Activated CD8-positive, alpha-beta T cell treated with anti-CD3 and anti-CD28 coated beads for 36 hours (primary cell): Measurements from ENCODE around the gene CDC73. TPM values are rescaled to one million over a fixed set of nuclear protein-coding genes. Genes with fewer than 3 reads are reported as not detected.
"Not testable (repeated sequence)": the region's sequence is repeated elsewhere in the genome, so short reads cannot be mapped to it uniquely, and the experiment has no call there.

ENCODE experiments used
- ATAC-seq: fragments of 200-7000 bp; cut with Tn5 transposase; one replicate; pipeline ENCODE4 v1.10.0; 2021; ENCODE audit warnings: mild to moderate bottlenecking, moderate library complexity
- CTCF ChIA-PET: fragments of 350-600 bp; sonication (Branson Sonifier 250); formaldehyde crosslinking; loops from one replicate; lab custom pipeline; 2021; ENCODE audit warnings: antibody characterized with exemption; lab: Charles Lee
- POLR2A ChIA-PET: fragments of 350-600 bp; sonication (Branson Sonifier 250); formaldehyde crosslinking; loops from one replicate; lab custom pipeline; 2021; ENCODE audit warnings: antibody characterized with exemption; lab: Charles Lee
- DNase-seq: peaks from one replicate; pipeline ENCODE4 v3.0.0-alpha.2; 2020
- H3K27ac Mint-ChIP-seq: one replicate; pipeline ENCODE4 v1.8.0; 2021; ENCODE audit warnings: mild to moderate bottlenecking, mixed read lengths
- H3K27me3 Mint-ChIP-seq: one replicate; pipeline ENCODE4 v1.8.0; 2021; ENCODE audit warnings: mixed read lengths
- H3K36me3 Mint-ChIP-seq: one replicate; pipeline ENCODE4 v1.8.0; 2021; ENCODE audit warnings: low read depth, mixed read lengths
- H3K4me1 Mint-ChIP-seq: one replicate; pipeline ENCODE4 v1.8.0; 2021; ENCODE audit warnings: low read depth, mixed read lengths
- H3K4me3 Mint-ChIP-seq: one replicate; pipeline ENCODE4 v1.8.0; 2021; ENCODE audit warnings: mild to moderate bottlenecking, moderate library complexity, mixed read lengths
- H3K9me3 Mint-ChIP-seq: one replicate; pipeline ENCODE4 v1.8.0; 2021; ENCODE audit warnings: mixed read lengths
- intact Hi-C: fragments of 100-400 bp; cut with micrococcal nuclease; formaldehyde crosslinking; loops from one replicate; pipeline ENCODE4 v1.10.0; 2022
- total RNA-seq, 2 experiments: library from RNA; stranded (reverse); gene quantifications; one replicate each; pipeline ENCODE4 v1.2.3, GENCODE V29; 2021
- TF ChIP-seq, protein P1 (sequence below): fragments of 200-600 bp; IDR thresholded peaks from one replicate; pipeline ENCODE4 v1.8.0; 2022; ENCODE audit warnings: antibody characterized with exemption, mild to moderate bottlenecking

The CDC73 gene
- total RNA-seq, 2 experiments from 2014 or later = 45.1 to 50.2 TPM

DNA sequence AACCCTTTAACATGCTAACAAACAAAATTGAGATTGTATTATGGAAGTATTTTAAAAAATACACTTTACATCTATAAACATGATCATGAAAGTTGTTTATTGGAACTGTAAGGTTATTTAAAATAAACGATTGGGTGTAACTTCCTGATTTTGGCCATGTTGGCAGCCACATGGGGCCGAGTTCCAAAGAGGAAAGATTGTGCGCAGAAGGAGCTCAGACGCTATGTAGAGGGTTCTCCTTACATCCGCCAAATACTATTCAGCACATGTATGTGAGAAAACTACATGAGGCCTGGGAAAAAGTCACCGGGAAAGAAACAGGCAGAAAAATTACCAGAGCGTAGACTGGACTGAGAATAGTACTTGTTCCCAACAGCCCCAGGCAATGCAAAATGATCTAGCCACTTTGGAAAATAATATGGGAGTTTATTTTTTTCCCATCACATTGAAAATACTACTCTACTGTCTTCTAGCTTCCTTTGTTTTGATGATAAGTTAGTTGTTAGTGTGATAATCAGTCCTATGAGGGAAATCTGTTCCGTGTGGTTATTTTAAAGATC, 100.3 kb downstream of the CDC73 start:
- no peaks in the 10 kb centered on the region for H3K27me3 Mint-ChIP-seq
- TF ChIP-seq, protein P1, sequence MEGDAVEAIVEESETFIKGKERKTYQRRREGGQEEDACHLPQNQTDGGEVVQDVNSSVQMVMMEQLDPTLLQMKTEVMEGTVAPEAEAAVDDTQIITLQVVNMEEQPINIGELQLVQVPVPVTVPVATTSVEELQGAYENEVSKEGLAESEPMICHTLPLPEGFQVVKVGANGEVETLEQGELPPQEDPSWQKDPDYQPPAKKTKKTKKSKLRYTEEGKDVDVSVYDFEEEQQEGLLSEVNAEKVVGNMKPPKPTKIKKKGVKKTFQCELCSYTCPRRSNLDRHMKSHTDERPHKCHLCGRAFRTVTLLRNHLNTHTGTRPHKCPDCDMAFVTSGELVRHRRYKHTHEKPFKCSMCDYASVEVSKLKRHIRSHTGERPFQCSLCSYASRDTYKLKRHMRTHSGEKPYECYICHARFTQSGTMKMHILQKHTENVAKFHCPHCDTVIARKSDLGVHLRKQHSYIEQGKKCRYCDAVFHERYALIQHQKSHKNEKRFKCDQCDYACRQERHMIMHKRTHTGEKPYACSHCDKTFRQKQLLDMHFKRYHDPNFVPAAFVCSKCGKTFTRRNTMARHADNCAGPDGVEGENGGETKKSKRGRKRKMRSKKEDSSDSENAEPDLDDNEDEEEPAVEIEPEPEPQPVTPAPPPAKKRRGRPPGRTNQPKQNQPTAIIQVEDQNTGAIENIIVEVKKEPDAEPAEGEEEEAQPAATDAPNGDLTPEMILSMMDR = no peak
- POLR2A ChIA-PET = no interaction called here
- CTCF ChIA-PET = no interaction called here
- peaks cover 16% of the 10 kb centered on the region for H3K4me1 Mint-ChIP-seq
- H3K9me3 Mint-ChIP-seq = no peaks in the 10 kb centered on the region
- DNase-seq = no peak
- intact Hi-C loops = no loop called here
- H3K36me3 Mint-ChIP-seq = peaks cover 43% of the 10 kb centered on the region
- ATAC-seq = no peak
- H3K4me3 Mint-ChIP-seq = no peak overlapping the region
- no peak overlapping the region for H3K27ac Mint-ChIP-seq

DNA sequence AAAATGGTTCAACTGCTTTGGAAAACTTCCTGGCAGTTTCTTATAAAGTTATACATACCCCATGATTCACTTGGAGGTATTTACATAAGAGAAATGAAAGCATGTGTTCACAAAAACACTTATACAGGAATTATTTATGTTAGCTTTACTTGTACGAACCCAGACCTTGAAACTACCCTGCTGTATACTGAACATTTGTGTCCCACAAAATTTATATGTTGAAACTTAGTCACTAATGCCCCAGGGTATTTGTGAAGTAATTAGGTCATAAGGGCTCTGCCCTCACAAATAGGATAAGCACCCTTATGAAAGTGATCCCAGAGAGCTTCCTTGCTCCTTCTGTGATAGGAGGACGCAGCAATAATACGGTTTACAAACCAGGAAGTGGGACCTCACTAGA, 107.3 kb downstream of the CDC73 start:
- Mint-ChIP-seq H3K9me3 (no peaks in the 10 kb centered on the region), H3K27me3 (no peaks in the 10 kb centered on the region), H3K4me3 (no peak overlapping the region), H3K27ac (no peak overlapping the region), H3K4me1 (peaks cover 12% of the 10 kb centered on the region), H3K36me3 (peaks cover 33% of the 10 kb centered on the region)
- TF ChIP-seq, protein P1 = no peak
- ChIA-PET POLR2A (no interaction called here), CTCF (interaction anchor here (1.2 kb wide), 1 partner anchor 9 kb away, joined by 3 read pairs; no protein-coding TSS in a partner anchor)
- DNase-seq = no peak
- intact Hi-C loops = no loop called here
- no peak for ATAC-seq

GRCh38 chr1:193231146-193231545, 109.3 kb downstream of the CDC73 start:
- H3K27me3 Mint-ChIP-seq, H3K9me3 Mint-ChIP-seq, DNase-seq, ATAC-seq, H3K4me3 Mint-ChIP-seq, CTCF ChIA-PET, intact Hi-C loops, POLR2A ChIA-PET, H3K4me1 Mint-ChIP-seq, H3K27ac Mint-ChIP-seq: not testable (repeated sequence)
- H3K36me3 Mint-ChIP-seq = peaks cover 30% of the 10 kb centered on the region

DNA sequence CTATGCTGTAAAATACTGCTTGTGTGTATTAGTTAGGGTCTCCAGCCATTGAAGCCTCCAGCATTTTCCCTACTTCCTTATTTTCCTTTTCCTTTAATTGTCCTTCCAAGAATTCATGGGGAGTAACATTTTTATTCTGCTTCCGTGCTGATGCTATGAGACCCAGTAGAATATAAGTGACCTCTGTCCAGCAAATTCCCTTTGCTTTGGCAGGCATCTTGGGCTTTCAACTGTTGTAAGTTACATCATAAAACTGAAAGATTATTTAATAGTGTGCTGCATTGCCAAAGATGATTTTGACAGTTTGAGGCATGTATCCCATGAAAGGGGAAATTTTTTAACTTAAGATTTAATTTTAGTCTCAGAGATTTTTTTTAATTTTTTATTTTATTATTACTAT, 112.7 kb downstream of the CDC73 start:
- POLR2A ChIA-PET = no interaction called here
- no peaks in the 10 kb centered on the region for H3K9me3 Mint-ChIP-seq

GRCh38 chr1:193237381-193237978, 115.6 kb downstream of the CDC73 start:
- ATAC-seq = no peak
- no peak for DNase-seq
- intact Hi-C loops = no loop called here
- ChIA-PET CTCF (interaction anchor here (1.4 kb wide), 1 partner anchor 8 kb away, joined by 3 read pairs; no protein-coding TSS in a partner anchor), POLR2A (no interaction called here)
- Mint-ChIP-seq H3K27me3 (no peaks in the 10 kb centered on the region), H3K36me3 (peaks cover 55% of the 10 kb centered on the region), H3K4me1 (peaks cover 31% of the 10 kb centered on the region), H3K9me3 (no peaks in the 10 kb centered on the region), H3K27ac (no peak overlapping the region), H3K4me3 (no peak overlapping the region)
- TF ChIP-seq, protein P1 = no peak

More for the DNA sequence above, 112.7 kb downstream of the CDC73 start:
- Mint-ChIP-seq H3K27me3 (no peaks in the 10 kb centered on the region), H3K36me3 (peaks cover 37% of the 10 kb centered on the region), H3K4me1 (peaks cover 12% of the 10 kb centered on the region), H3K4me3 (no peak overlapping the region), H3K27ac (no peak overlapping the region)
- no peak for DNase-seq
- TF ChIP-seq, protein P1 = no peak
- CTCF ChIA-PET = no interaction called here
- intact Hi-C loops = no loop called here
- no peak for ATAC-seq
